ENCODE results near the gene THY1. TPM values are rescaled to one million over a fixed set of nuclear protein-coding genes. Genes with fewer than 3 reads are reported as not detected.
A peak's percentile ranks its signal among the peaks of the same experiment; 100 is the strongest.
"Not testable (repeated sequence)": the region's sequence is repeated elsewhere in the genome, so short reads cannot be mapped to it uniquely, and the experiment has no call there.

The THY1 gene
- total RNA-seq, 1 experiment from 2014 or later = 0.10 TPM

- in situ Hi-C loops (cut with HindIII; ENCODE audit: low pct_unique_long_range_greater_than_20kb, low sequenced_read_pairs) = no loop called here
- DNase-seq (ENCODE audit: low read depth) = no peak
Measured at GRCh38 chr11:119447664-119448242, 24.8 kb upstream of the THY1 start.

- no peak for DNase-seq (ENCODE audit: low read depth)
- in situ Hi-C loops (cut with HindIII; ENCODE audit: low pct_unique_long_range_greater_than_20kb, low sequenced_read_pairs) = no loop called here
Measured at GRCh38 chr11:119446871-119447663, 24.1 kb upstream of the THY1 start.

DNA sequence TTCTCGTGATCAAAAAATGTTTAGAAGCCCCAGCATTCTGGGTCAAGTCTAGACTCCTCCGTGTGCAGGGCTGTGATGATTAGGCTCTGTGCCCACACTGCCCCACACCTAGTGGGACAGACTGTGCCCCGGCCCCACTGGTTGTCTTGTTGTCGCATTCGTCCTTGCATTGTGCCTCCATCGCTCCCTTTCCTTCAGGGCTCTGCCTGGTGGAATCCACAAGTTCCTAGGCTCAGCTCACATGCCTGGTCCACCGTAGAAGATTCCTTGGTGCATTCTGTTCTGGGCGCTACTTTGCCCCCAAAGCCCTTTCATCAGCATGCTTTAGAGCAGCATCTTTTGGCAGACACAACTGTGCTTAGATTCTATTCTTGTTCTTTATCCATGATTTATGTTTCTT, 23.5 kb upstream of the THY1 start:
- DNase-seq (ENCODE audit: low read depth) = no peak
- in situ Hi-C loops (cut with HindIII; ENCODE audit: low pct_unique_long_range_greater_than_20kb, low sequenced_read_pairs) = no loop called here

DNA sequence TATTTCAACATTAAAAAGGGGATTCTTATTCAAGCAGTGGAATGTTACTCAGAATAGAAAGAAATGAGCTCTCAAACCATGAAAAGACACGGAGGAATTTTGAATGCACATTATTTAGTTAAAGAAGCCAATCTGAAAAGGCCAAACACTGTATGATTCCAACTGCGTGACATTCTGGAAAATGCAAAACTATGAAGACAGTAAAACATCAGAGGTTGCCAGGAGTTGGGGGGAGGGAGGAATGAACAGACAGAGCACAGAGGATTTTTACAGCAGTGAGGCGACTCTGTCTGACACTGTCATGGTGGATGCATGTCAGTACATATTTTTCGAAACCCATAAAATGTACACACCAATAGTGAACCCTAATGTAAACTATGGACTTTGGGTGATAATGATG, 22.9 kb upstream of the THY1 start:
- in situ Hi-C loops (cut with HindIII; ENCODE audit: low pct_unique_long_range_greater_than_20kb, low sequenced_read_pairs) = no loop called here
- no peak for DNase-seq (ENCODE audit: low read depth)

GRCh38 chr11:119445379-119445778, 22.4 kb upstream of the THY1 start:
- DNase-seq (ENCODE audit: low read depth) = no peak
- in situ Hi-C loops (cut with HindIII; ENCODE audit: low pct_unique_long_range_greater_than_20kb, low sequenced_read_pairs) = no loop called here

DNA sequence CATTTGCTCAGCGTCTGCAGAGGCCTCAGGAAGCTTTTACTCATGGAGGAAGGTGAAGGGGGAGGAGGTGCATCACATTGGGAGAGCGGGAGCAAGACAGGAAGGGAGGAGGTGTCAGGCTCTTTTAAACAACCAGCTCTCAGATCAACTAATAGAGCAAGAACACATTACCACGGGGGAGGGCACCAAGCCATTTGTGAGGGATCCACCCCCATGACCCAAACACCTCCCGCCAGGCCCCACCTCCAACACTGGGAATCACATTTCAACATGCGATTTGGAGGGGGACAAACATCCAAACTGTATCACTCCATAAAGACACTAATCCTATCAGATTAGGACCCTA, 18.9 kb upstream of the THY1 start:
- no peak for DNase-seq (ENCODE audit: low read depth)
- in situ Hi-C loops (cut with HindIII; ENCODE audit: low pct_unique_long_range_greater_than_20kb, low sequenced_read_pairs) = no loop called here

DNA sequence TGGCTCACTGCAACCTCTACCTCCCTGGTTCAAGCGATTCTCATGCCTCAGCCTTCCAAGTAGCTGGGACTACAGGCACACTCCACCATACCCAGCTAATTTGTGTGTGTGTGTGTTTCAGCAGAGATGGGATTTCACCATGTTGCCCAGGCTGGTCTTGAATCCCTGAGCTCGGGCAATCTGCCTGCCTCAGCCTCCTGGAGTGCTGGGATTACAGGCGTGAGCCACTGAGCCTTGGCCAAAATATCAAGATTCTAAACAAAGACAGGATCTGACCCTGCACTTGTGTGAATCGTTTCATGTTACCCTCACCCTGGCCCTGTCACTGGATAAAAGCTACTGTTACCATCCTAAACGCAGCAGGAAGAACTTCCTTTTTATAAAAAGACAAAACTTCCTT, 15.6 kb upstream of the THY1 start:
- in situ Hi-C loops (cut with HindIII; ENCODE audit: low pct_unique_long_range_greater_than_20kb, low sequenced_read_pairs) = no loop called here
- DNase-seq (ENCODE audit: low read depth) = no peak

GRCh38 chr11:119437521-119437920, 14.5 kb upstream of the THY1 start:
- in situ Hi-C loops (cut with HindIII; ENCODE audit: low pct_unique_long_range_greater_than_20kb, low sequenced_read_pairs); DNase-seq (ENCODE audit: low read depth): not testable (repeated sequence)

GRCh38 chr11:119436711-119437110, 13.7 kb upstream of the THY1 start:
- no peak for DNase-seq (ENCODE audit: low read depth)
- in situ Hi-C loops (cut with HindIII; ENCODE audit: low pct_unique_long_range_greater_than_20kb, low sequenced_read_pairs) = no loop called here

GRCh38 chr11:119436093-119436492, 13.1 kb upstream of the THY1 start:
- no peak for DNase-seq (ENCODE audit: low read depth)
- in situ Hi-C loops (cut with HindIII; ENCODE audit: low pct_unique_long_range_greater_than_20kb, low sequenced_read_pairs) = no loop called here

GRCh38 chr11:119434591-119435330, 11.8 kb upstream of the THY1 start:
- in situ Hi-C loops (cut with HindIII; ENCODE audit: low pct_unique_long_range_greater_than_20kb, low sequenced_read_pairs) = no loop called here
- no peak for DNase-seq (ENCODE audit: low read depth)

DNA sequence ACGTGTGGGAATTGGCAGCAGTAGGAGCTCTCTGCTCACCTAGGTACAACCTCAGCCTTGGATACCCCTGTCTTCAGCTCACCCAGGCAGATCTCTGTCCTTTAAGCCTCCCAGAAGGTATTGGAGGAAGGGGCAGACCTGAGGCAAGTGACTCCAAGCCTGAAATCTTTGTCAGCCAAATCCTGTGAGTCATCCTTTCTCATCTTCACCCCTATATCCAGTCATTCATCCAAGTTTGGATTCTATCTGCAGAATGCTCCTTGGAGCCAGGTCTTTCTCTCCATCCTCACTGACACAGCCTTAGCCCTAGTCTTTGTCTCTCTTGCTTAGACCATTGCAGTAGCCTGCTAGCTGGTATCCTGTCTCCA, 10.4 kb upstream of the THY1 start:
- DNase-seq (ENCODE audit: low read depth) = no peak
- in situ Hi-C loops (cut with HindIII; ENCODE audit: low pct_unique_long_range_greater_than_20kb, low sequenced_read_pairs) = no loop called here

- in situ Hi-C loops (cut with HindIII; ENCODE audit: low pct_unique_long_range_greater_than_20kb, low sequenced_read_pairs) = no loop called here
- peak; percentile 61 for DNase-seq (ENCODE audit: low read depth)
Measured at GRCh38 chr11:119432484-119433357, 9.7 kb upstream of the THY1 start.

- in situ Hi-C loops (cut with HindIII; ENCODE audit: low pct_unique_long_range_greater_than_20kb, low sequenced_read_pairs) = no loop called here
- no peak for DNase-seq (ENCODE audit: low read depth)
Measured at GRCh38 chr11:119431523-119431922, 8.6 kb upstream of the THY1 start.

GRCh38 chr11:119427279-119427678, 4.3 kb upstream of the THY1 start:
- no peak for DNase-seq (ENCODE audit: low read depth)
- in situ Hi-C loops (cut with HindIII; ENCODE audit: low pct_unique_long_range_greater_than_20kb, low sequenced_read_pairs) = no loop called here

DNA sequence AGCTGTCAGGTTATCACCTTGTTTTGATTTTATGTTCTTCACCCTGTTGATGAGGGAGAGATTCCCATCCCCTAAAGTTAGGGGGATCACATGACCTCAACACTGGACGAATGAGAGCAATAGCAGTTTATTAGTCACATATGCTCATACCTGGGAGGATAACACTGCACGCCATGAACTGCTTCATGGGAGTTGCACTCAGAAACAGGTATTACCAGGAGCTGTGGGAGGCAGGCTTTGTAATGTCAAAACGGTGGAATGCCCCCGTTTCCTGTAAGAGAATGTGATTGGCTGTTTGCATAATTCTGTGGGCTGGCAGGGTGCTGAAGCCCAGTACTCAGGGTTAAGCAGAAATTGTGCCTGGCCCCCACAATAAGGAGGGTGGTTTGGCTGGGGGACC, 3.2 kb upstream of the THY1 start:
- no peak for DNase-seq (ENCODE audit: low read depth)
- in situ Hi-C loops (cut with HindIII; ENCODE audit: low pct_unique_long_range_greater_than_20kb, low sequenced_read_pairs) = no loop called here

GRCh38 chr11:119424775-119425174, 1.8 kb upstream of the THY1 start:
- DNase-seq (ENCODE audit: low read depth) = no peak
- in situ Hi-C loops (cut with HindIII; ENCODE audit: low pct_unique_long_range_greater_than_20kb, low sequenced_read_pairs) = no loop called here

DNA sequence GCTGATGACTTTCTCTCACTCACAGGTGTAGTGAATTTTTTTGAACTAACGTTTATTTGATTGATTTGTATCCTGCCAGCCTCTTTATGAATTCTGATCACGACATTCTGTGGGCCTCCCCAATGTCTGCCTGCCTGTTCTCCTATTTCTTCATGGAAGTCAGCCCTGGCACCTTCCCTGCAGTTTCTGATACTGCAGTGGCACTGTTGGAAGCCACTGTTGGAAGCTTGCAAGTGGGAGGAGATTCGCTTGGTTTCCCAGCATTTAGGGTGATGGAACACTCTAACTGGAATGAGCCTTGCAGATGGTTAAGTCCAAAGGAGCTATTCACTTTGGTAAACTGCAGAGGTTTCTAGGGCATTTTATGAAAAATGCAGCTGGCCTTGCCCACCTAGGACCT, 1.3 kb upstream of the THY1 start:
- in situ Hi-C loops (cut with HindIII; ENCODE audit: low pct_unique_long_range_greater_than_20kb, low sequenced_read_pairs) = no loop called here
- no peak for DNase-seq (ENCODE audit: low read depth)

Data from Caki2 (cell line).